Endodermal cell (in vitro differentiated cells): ENCODE measurements around the gene PSMD14. TPM values are rescaled to one million over a fixed set of nuclear protein-coding genes. Genes with fewer than 3 reads are reported as not detected.

Source experiments
- DNase-seq: peaks from one replicate; pipeline ENCODE4 v3.0.0-alpha.2; 2017
- H3K27ac ChIP-seq: 2 replicates; pipeline ENCODE4 v1.5.1; 2013; ENCODE audit warnings: mild to moderate bottlenecking, low read depth, low read length, moderate library complexity
- H3K27me3 ChIP-seq: 2 replicates; pipeline ENCODE4 v1.6.1; 2013; ENCODE audit warnings: mild to moderate bottlenecking, low read length, moderate library complexity; ENCODE audit not compliant: insufficient read depth, control insufficient read depth, poor library complexity, severe bottlenecking
- H3K36me3 ChIP-seq: 2 replicates; pipeline ENCODE4 v1.7.0; 2013; ENCODE audit warnings: mild to moderate bottlenecking, low read length, moderate library complexity; ENCODE audit not compliant: control insufficient read depth, insufficient read depth
- H3K4me1 ChIP-seq: one replicate; pipeline ENCODE4 v1.7.0; 2013; ENCODE audit warnings: low read length; ENCODE audit not compliant: control insufficient read depth, insufficient read depth
- H3K4me3 ChIP-seq: 2 replicates; pipeline ENCODE4 v1.5.1; 2013; ENCODE audit warnings: mild to moderate bottlenecking, low read length, moderate library complexity
- H3K9ac ChIP-seq: 2 replicates; pipeline ENCODE4 v1.6.1; 2013; ENCODE audit warnings: mild to moderate bottlenecking, low read length, moderate library complexity; ENCODE audit not compliant: poor library complexity, severe bottlenecking; ENCODE audit errors: extremely low read depth
- H3K9me3 ChIP-seq: 2 replicates; pipeline ENCODE4 v1.6.1; 2013; ENCODE audit warnings: mild to moderate bottlenecking, low read length, moderate library complexity; ENCODE audit not compliant: control insufficient read depth
- H3K27ac Mint-ChIP-seq: 2 replicates; pipeline ENCODE4 v1.8.0; 2020; ENCODE audit warnings: mixed read lengths
- H3K27me3 Mint-ChIP-seq: 2 replicates; pipeline ENCODE4 v1.8.0; 2021; ENCODE audit warnings: mild to moderate bottlenecking, mixed read lengths; ENCODE audit not compliant: insufficient read depth
- H3K36me3 Mint-ChIP-seq: 2 replicates; pipeline ENCODE4 v1.8.0; 2020; ENCODE audit warnings: low read depth, mixed read lengths
- H3K4me1 Mint-ChIP-seq: 2 replicates; pipeline ENCODE4 v1.8.0; 2020; ENCODE audit warnings: mixed read lengths
- H3K4me3 Mint-ChIP-seq: 2 replicates; pipeline ENCODE4 v1.8.0; 2020; ENCODE audit warnings: mild to moderate bottlenecking, moderate library complexity, mixed read lengths
- H3K9me3 Mint-ChIP-seq: 2 replicates; pipeline ENCODE4 v1.8.0; 2020; ENCODE audit warnings: mild to moderate bottlenecking, mixed read lengths
- WGBS, 2 experiments: methylation state at CpG; one replicate each; pipeline versions ENCODE4 v1.1.5 to v1.1.7; 2013; ENCODE audit warnings: missing lambda C conversion rate in 2 of 2, mixed read lengths in 1 of 2; ENCODE audit not compliant: insufficient coverage in 1 of 2, insufficient read length in 1 of 2; 5-methylcytosine and 5-hydroxymethylcytosine counted together
- total RNA-seq, 2 donors: library from RNA; stranded (reverse); fragmentation: NEBNext Ultra II Directional in 1 of 2; extraction: Animal tissue kit (Norgen Biotek cat#: 25700) in 1 of 2; gene quantifications; 2 replicates in 1 of 2; 3 replicates in 1 of 2; pipeline ENCODE4 v1.2.1, GENCODE V29; 2021
- TF ChIP-seq, protein P1 (sequence below): fragments of 200-600 bp; sonication (generic); conservative IDR thresholded peaks from 2 replicates; pipeline ENCODE4 v1.5.0; 2021; ENCODE audit warnings: antibody characterized with exemption, mild to moderate bottlenecking

PSMD14 gene
- total RNA-seq, 2 donors from 2014 or later = 78.3 to 86.2 TPM

DNA sequence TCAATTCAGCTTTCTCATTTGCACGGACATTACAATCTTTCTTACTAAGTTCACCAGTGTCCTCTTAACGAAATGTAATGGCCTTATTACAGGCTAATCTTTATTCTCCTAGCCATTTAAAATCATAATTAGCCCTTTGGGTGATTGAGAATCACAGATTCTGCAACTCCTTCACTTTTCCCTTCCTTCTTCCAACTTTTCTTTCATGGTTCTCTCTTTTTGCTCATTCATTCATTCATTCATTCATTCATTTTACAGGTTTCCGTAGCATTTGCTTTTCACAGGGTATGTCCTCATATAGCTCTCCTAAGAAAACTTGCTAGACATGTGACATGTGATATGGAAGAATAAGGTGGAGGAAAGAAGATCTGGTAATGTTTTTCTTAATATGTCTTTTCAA is 123.9 kb downstream of the PSMD14 start:
- H3K27ac ChIP-seq = no peak overlapping the region

DNA sequence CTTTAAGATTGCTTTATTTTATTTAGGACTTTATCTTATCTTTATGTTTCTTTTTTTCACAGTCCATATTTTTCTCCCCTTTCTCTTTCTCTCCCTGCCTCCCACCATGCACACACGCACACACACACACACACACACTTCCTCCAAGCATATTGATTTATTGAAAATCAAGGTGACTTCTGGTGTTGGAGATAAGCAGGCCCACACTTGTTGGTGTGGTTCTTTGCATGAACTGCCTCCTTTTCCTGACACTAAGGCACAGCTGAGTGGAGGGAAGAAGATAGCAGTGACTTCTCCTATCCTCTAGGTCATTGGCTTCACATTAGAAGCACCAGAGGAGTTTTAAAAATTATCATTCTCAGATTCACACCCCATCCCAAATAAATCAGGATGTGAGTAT is 125.9 kb downstream of the PSMD14 start:
- 18% methylated on average over 1 of the region's 1 CpG; no CpG with 5 or more reads in 1 of the 2 experiments for WGBS, 2 experiments
- Histone ChIP-seq H3K27me3 (peaks cover 25% of the 10 kb centered on the region), H3K36me3 (no peaks in the 10 kb centered on the region), H3K4me1 (no peaks in the 10 kb centered on the region), H3K4me3 (no peak overlapping the region), H3K27ac (no peak overlapping the region), H3K9me3 (no peaks in the 10 kb centered on the region), H3K9ac (no peak overlapping the region)
- DNase-seq = no peak
- TF ChIP-seq, protein P1, sequence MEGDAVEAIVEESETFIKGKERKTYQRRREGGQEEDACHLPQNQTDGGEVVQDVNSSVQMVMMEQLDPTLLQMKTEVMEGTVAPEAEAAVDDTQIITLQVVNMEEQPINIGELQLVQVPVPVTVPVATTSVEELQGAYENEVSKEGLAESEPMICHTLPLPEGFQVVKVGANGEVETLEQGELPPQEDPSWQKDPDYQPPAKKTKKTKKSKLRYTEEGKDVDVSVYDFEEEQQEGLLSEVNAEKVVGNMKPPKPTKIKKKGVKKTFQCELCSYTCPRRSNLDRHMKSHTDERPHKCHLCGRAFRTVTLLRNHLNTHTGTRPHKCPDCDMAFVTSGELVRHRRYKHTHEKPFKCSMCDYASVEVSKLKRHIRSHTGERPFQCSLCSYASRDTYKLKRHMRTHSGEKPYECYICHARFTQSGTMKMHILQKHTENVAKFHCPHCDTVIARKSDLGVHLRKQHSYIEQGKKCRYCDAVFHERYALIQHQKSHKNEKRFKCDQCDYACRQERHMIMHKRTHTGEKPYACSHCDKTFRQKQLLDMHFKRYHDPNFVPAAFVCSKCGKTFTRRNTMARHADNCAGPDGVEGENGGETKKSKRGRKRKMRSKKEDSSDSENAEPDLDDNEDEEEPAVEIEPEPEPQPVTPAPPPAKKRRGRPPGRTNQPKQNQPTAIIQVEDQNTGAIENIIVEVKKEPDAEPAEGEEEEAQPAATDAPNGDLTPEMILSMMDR = no peak
- H3K27me3 Mint-ChIP-seq = peaks cover 21% of the 10 kb centered on the region
- no peak overlapping the region for H3K27ac Mint-ChIP-seq
- H3K4me1 Mint-ChIP-seq = peaks cover 6% of the 10 kb centered on the region
- H3K36me3 Mint-ChIP-seq = no peaks in the 10 kb centered on the region
- H3K4me3 Mint-ChIP-seq = no peak overlapping the region
- no peaks in the 10 kb centered on the region for H3K9me3 Mint-ChIP-seq

More for the DNA sequence above, 123.9 kb downstream of the PSMD14 start:
- WGBS, 2 experiments = 76 to 83% methylated on average over 2 to 3 of the region's 3 CpGs
- Mint-ChIP-seq H3K4me3 (no peak overlapping the region), H3K36me3 (no peaks in the 10 kb centered on the region), H3K4me1 (peaks cover 11% of the 10 kb centered on the region), H3K27ac (no peak overlapping the region), H3K27me3 (peaks cover 40% of the 10 kb centered on the region), H3K9me3 (no peaks in the 10 kb centered on the region)
- peaks cover 45% of the 10 kb centered on the region for H3K27me3 ChIP-seq
- no peak overlapping the region for H3K4me3 ChIP-seq
- TF ChIP-seq, protein P1 = no peak
- no peak for DNase-seq
- H3K9ac ChIP-seq = no peak overlapping the region
- no peaks in the 10 kb centered on the region for H3K4me1 ChIP-seq
- H3K36me3 ChIP-seq = no peaks in the 10 kb centered on the region
- peaks cover 4% of the 10 kb centered on the region for H3K9me3 ChIP-seq

- TF ChIP-seq, protein P1 = no peak
- Histone ChIP-seq H3K9me3 (no peaks in the 10 kb centered on the region), H3K4me1 (no peaks in the 10 kb centered on the region), H3K27me3 (peaks cover 10% of the 10 kb centered on the region), H3K27ac (no peak overlapping the region), H3K36me3 (no peaks in the 10 kb centered on the region), H3K9ac (no peak overlapping the region), H3K4me3 (no peak overlapping the region)
- DNase-seq = no peak
- H3K27me3 Mint-ChIP-seq = peaks cover 10% of the 10 kb centered on the region
- no peak overlapping the region for H3K27ac Mint-ChIP-seq
- 80% methylated on average over 1 of the region's 3 CpGs; no CpG with 5 or more reads in 1 of the 2 experiments for WGBS, 2 experiments
- H3K4me3 Mint-ChIP-seq = no peak overlapping the region
- no peaks in the 10 kb centered on the region for H3K9me3 Mint-ChIP-seq
- H3K36me3 Mint-ChIP-seq = no peaks in the 10 kb centered on the region
- H3K4me1 Mint-ChIP-seq = peaks cover 5% of the 10 kb centered on the region
These were observed 128.2 kb downstream of the PSMD14 start for GRCh38 chr2:161436411-161436810.
